Measurements from ENCODE around the gene ALDH1L1. TPM values are rescaled to one million over a fixed set of nuclear protein-coding genes. Genes with fewer than 3 reads are reported as not detected.
A peak's percentile ranks its signal among the peaks of the same experiment; 100 is the strongest.

Gene ALDH1L1
- total RNA-seq, 1 experiment from 2014 or later, result 1.2 TPM

- POLR2A ChIA-PET, result no interaction called here
- ATAC-seq (no peak), DNase-seq (ENCODE audit: low spot score) (peak; percentile 6)
- Mint-ChIP-seq H3K27me3 (ENCODE audit: low read depth) (no peaks in the 10 kb centered on the region), H3K27ac (no peak overlapping the region), H3K4me3 (no peak overlapping the region), H3K4me1 (peaks cover 14% of the 10 kb centered on the region), H3K36me3 (no peaks in the 10 kb centered on the region), H3K9me3 (no peaks in the 10 kb centered on the region)
- CTCF ChIA-PET, result interaction anchor here (1.8 to 2.5 kb wide), 2 partner anchors 8 to 22 kb away, joined by 8 to 39 read pairs; no protein-coding TSS in a partner anchor
- TF ChIP-seq ERG (CRISPR knock-in tag; IDR thresholded peaks at IDR 0.05) (no peak), ZNF416 (CRISPR knock-in tag; IDR thresholded peaks at IDR 0.05) (no peak), ZNF232 (CRISPR knock-in tag; IDR thresholded peaks at IDR 0.05) (no peak)
Measured at GRCh38 chr3:126125341-126125740, 55.0 kb downstream of the ALDH1L1 start.

DNA sequence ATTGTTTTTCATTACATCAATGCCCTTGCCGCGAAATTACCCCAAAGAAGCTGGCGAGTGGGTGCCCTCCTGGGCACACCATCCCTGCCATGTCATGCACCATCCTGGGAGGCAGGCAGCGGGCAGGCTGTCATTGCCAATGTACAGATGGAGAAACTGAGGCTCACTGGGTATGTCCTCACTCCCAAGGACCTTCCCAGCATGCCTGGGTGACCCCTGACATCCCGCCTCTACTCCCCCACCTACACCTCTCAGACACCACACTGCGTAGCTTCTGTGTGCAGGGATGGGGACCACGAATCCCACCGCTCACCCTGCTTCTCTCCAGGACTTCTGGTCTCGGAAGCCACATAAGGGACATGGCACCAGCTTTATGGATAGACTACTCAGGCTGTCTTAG is 55.5 kb downstream of the ALDH1L1 start:
- no peak for ATAC-seq
- ChIA-PET POLR2A (interaction anchor here (0.6 kb wide), 1 partner anchor 141 kb away, joined by 3 read pairs; no protein-coding TSS in a partner anchor), CTCF (interaction anchor here (1.0 to 2.5 kb wide), 6 partner anchors 9 to 162 kb away, joined by 3 to 39 read pairs (median 7); no protein-coding TSS in a partner anchor)
- H3K27ac Mint-ChIP-seq, result no peak overlapping the region
- H3K4me1 Mint-ChIP-seq, result peaks cover 14% of the 10 kb centered on the region
- H3K4me3 Mint-ChIP-seq, result no peak overlapping the region
- DNase-seq (ENCODE audit: low spot score), result peak; percentile 3
- H3K36me3 Mint-ChIP-seq, result no peaks in the 10 kb centered on the region
- no peaks in the 10 kb centered on the region for H3K9me3 Mint-ChIP-seq
- H3K27me3 Mint-ChIP-seq (ENCODE audit: low read depth), result no peaks in the 10 kb centered on the region
- no peak for TF ChIP-seq KAT7 (CRISPR knock-in tag; IDR thresholded peaks at IDR 0.05; ENCODE audit: borderline replicate concordance)
- TF ChIP-seq ZNF423 (CRISPR knock-in tag; IDR thresholded peaks at IDR 0.05), result no peak
- TF ChIP-seq, protein P1, sequence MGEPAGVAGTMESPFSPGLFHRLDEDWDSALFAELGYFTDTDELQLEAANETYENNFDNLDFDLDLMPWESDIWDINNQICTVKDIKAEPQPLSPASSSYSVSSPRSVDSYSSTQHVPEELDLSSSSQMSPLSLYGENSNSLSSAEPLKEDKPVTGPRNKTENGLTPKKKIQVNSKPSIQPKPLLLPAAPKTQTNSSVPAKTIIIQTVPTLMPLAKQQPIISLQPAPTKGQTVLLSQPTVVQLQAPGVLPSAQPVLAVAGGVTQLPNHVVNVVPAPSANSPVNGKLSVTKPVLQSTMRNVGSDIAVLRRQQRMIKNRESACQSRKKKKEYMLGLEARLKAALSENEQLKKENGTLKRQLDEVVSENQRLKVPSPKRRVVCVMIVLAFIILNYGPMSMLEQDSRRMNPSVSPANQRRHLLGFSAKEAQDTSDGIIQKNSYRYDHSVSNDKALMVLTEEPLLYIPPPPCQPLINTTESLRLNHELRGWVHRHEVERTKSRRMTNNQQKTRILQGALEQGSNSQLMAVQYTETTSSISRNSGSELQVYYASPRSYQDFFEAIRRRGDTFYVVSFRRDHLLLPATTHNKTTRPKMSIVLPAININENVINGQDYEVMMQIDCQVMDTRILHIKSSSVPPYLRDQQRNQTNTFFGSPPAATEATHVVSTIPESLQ (CRISPR knock-in tag; IDR thresholded peaks at IDR 0.05), result no peak
- TF ChIP-seq FOXK1 (CRISPR knock-in tag; IDR thresholded peaks at IDR 0.05), result no peak
- no peak for TF ChIP-seq ZNF416 (CRISPR knock-in tag; IDR thresholded peaks at IDR 0.05)
- no peak for TF ChIP-seq CBFB (CRISPR knock-in tag; IDR thresholded peaks at IDR 0.05; ENCODE audit: low read depth)
- TF ChIP-seq ETV6 (CRISPR knock-in tag; IDR thresholded peaks at IDR 0.05), result no peak
- TF ChIP-seq ZNF121 (CRISPR knock-in tag; IDR thresholded peaks at IDR 0.05), result no peak
- TF ChIP-seq FOXP1 (CRISPR knock-in tag; IDR thresholded peaks at IDR 0.05; ENCODE audit: borderline replicate concordance), result no peak
- TF ChIP-seq NR2C2 (CRISPR knock-in tag; IDR thresholded peaks at IDR 0.05), result no peak
- TF ChIP-seq, protein P2, sequence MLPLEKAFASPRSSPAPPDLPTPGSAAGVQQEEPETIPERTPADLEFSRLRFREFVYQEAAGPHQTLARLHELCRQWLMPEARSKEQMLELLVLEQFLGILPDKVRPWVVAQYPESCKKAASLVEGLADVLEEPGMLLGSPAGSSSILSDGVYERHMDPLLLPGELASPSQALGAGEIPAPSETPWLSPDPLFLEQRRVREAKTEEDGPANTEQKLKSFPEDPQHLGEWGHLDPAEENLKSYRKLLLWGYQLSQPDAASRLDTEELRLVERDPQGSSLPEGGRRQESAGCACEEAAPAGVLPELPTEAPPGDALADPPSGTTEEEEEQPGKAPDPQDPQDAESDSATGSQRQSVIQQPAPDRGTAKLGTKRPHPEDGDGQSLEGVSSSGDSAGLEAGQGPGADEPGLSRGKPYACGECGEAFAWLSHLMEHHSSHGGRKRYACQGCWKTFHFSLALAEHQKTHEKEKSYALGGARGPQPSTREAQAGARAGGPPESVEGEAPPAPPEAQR (CRISPR knock-in tag; IDR thresholded peaks at IDR 0.05), result no peak

- CTCF ChIA-PET, result interaction anchor here (1.0 to 2.5 kb wide), 6 partner anchors 9 to 163 kb away, joined by 3 to 39 read pairs (median 7); no protein-coding TSS in a partner anchor
- peak; percentile 49 for DNase-seq (ENCODE audit: low spot score)
- TF ChIP-seq ZNF423 (CRISPR knock-in tag; IDR thresholded peaks at IDR 0.05) (peak; percentile 94), ZNF425 (CRISPR knock-in tag; conservative IDR thresholded peaks at IDR 0.05) (no peak), CREB1 (CRISPR knock-in tag; IDR thresholded peaks at IDR 0.05) (no peak), ELF4 (CRISPR knock-in tag; IDR thresholded peaks at IDR 0.05; ENCODE audit: low read depth) (no peak), NFE2L1 (CRISPR knock-in tag; IDR thresholded peaks at IDR 0.05) (no peak), PRDM15 (CRISPR knock-in tag; IDR thresholded peaks at IDR 0.05) (no peak), CTCF (IDR thresholded peaks at IDR 0.05) (no peak)
Measured at GRCh38 chr3:126124148-126124868, 56.1 kb downstream of the ALDH1L1 start.

More at GRCh38 chr3:126124148-126124868, 56.1 kb downstream of the ALDH1L1 start:
- POLR2A ChIA-PET, result interaction anchor here (0.6 kb wide), 1 partner anchor 142 kb away, joined by 3 read pairs; no protein-coding TSS in a partner anchor
- Mint-ChIP-seq H3K36me3 (no peaks in the 10 kb centered on the region), H3K4me3 (no peak overlapping the region), H3K27ac (no peak overlapping the region), H3K4me1 (peaks cover 14% of the 10 kb centered on the region), H3K27me3 (ENCODE audit: low read depth) (no peaks in the 10 kb centered on the region), H3K9me3 (peaks cover 5% of the 10 kb centered on the region)
- peak; percentile 79 for ATAC-seq
